Naive thymus-derived CD8-positive, alpha-beta T cell (primary cell): ENCODE measurements around the gene RP2. TPM values are rescaled to one million over a fixed set of nuclear protein-coding genes. Genes with fewer than 3 reads are reported as not detected.

Experiments used
- ATAC-seq, 2 donors: fragments of 150-1000 bp; cut with Tn5 transposase in 1 of 2; sonication (Bioruptor Pico), chemical (Tn5 transposase) in 1 of 2; 1 replicate in 1 of 2; 2 replicates in 1 of 2; pipeline ENCODE4 v1.10.0; 2021; ENCODE audit warnings: mild to moderate bottlenecking in 2 of 2, moderate library complexity in 2 of 2
- POLR2A ChIA-PET: fragments of 350-600 bp; sonication (Branson Sonifier 250); formaldehyde crosslinking; loops from one replicate; lab custom pipeline; 2021; ENCODE audit warnings: antibody characterized with exemption; lab: Charles Lee
- DNase-seq, 10 donors: peaks; one replicate each; pipeline versions ENCODE4 v3.0.0 to v3.0.0-alpha.2; 2020 to 2022
- H3K27ac Mint-ChIP-seq, 10 donors: one replicate each; pipeline ENCODE4 v1.8.0; 2020 to 2022; ENCODE audit warnings: mild to moderate bottlenecking in 10 of 10, mixed read lengths in 10 of 10, moderate library complexity in 4 of 10, inconsistent platforms in 1 of 10
- H3K27me3 Mint-ChIP-seq, 5 donors: one replicate each; pipeline ENCODE4 v1.8.0; 2021 to 2022; ENCODE audit warnings: mixed read lengths in 5 of 5
- H3K36me3 Mint-ChIP-seq, 3 donors: one replicate each; pipeline ENCODE4 v1.8.0; 2020 to 2022; ENCODE audit warnings: mixed read lengths in 3 of 3, mild to moderate bottlenecking in 2 of 3, inconsistent platforms in 1 of 3
- H3K4me1 Mint-ChIP-seq, 4 donors: one replicate each; pipeline ENCODE4 v1.8.0; 2021 to 2022; ENCODE audit warnings: mixed read lengths in 4 of 4
- H3K4me3 Mint-ChIP-seq, 10 donors: one replicate each; pipeline ENCODE4 v1.8.0; 2020 to 2022; ENCODE audit warnings: mild to moderate bottlenecking in 10 of 10, mixed read lengths in 10 of 10, moderate library complexity in 6 of 10, inconsistent platforms in 1 of 10
- H3K9me3 Mint-ChIP-seq, 9 donors: one replicate each; pipeline ENCODE4 v1.8.0; 2020 to 2022; ENCODE audit warnings: mixed read lengths in 9 of 9, mild to moderate bottlenecking in 3 of 9, inconsistent platforms in 1 of 9, moderate library complexity in 1 of 9
- polyA plus RNA-seq, 3 donors: library from polyadenylated mRNA; unstranded; fragments of 300-500 nt; fragmentation: Illumina TruSeq; gene quantifications; one replicate each; pipeline ENCODE4 v1.2.3, GENCODE V29; 2021
- total RNA-seq, 8 experiments: library from RNA in 2 of 8; stranded (reverse) in 2 of 8; gene quantifications; one replicate each; pipeline ENCODE4 v1.2.3 and lab custom pipeline; 2021 to 2026

Gene RP2
- total and polyA plus RNA-seq, 5 experiments from 2014 or later = 3.7 to 7.5 (median 4.1) TPM

DNA sequence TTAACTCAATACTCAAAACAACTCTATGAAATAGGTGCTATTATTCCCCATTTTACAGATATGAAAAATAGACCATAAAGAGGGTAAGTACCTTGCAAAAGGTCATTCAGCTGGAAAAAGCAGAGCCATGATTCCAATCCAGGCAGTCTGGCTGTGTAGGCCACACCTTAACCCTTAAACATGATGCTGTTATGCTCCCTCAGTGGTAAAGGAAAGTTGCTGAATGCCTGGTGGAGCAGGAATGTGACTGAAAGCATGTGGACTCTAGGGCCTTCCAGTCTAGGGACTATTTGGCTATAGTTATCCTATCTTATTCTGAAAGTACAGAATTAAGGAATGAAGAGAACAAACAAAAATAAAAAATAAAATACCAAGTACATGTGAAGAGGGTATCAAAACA lies 19.6 kb downstream of the RP2 start:
- POLR2A ChIA-PET = no interaction called here
- Mint-ChIP-seq H3K27me3 (no peaks in the 10 kb centered on the region), H3K4me1 (peaks cover 0 to 2% (median 0%) of the 10 kb centered on the region in 4 donors), H3K27ac (no peak overlapping the region), H3K4me3 (no peak overlapping the region), H3K36me3 (peaks cover 0 to 38% (median 9%) of the 10 kb centered on the region in 3 donors), H3K9me3 (no peaks in the 10 kb centered on the region)
- ATAC-seq (no peak), DNase-seq (no peak)

DNA sequence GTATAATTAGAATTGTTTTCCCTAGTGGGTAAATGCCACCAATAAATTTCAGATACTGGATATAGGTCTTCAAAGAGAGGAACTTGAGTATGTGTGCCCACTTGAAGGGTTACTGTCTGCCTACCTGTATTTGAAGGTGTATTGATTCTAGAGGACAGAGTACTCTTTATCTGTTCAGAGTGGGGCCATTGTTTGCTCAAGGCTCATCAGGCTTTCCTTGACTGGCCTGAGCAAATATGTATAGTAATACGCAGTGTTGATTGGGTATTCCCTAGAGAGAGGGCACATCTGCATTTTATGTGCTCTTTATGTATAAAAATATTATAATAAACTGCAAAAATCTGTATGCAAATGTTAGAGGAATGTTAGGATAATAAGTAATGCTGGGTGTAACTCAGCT lies 23.7 kb downstream of the RP2 start:
- no peaks in the 10 kb centered on the region for H3K9me3 Mint-ChIP-seq
- H3K4me3 Mint-ChIP-seq = no peak overlapping the region
- peaks cover 0 to 37% (median 10%) of the 10 kb centered on the region in 3 donors for H3K36me3 Mint-ChIP-seq
- ATAC-seq (no peak), DNase-seq (no peak)
- no peak overlapping the region for H3K27ac Mint-ChIP-seq
- no peaks in the 10 kb centered on the region for H3K27me3 Mint-ChIP-seq
- POLR2A ChIA-PET = no interaction called here
- H3K4me1 Mint-ChIP-seq = peaks cover 0 to 2% (median under 1%) of the 10 kb centered on the region in 4 donors

DNA sequence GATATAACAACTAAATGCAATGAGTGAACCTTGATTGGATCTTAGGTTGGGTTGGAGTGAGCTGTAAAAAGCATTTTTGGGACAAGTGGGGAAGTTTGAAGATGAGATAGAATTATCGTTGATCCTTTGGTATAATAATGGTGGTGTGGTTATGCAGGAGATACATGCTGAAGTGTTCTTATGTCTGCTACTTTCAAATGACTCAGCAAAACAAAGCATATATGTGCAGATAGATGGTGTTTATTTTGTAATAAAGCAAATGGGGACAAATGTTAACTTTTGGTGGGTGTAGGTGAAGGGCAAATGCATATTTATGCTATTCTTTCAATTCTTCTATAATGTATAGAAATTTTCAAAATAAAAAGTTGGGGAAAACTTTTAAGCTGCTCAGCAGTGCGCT lies 26.2 kb downstream of the RP2 start:
- no peak overlapping the region for H3K27ac Mint-ChIP-seq
- no peak for ATAC-seq
- POLR2A ChIA-PET = no interaction called here

DNA sequence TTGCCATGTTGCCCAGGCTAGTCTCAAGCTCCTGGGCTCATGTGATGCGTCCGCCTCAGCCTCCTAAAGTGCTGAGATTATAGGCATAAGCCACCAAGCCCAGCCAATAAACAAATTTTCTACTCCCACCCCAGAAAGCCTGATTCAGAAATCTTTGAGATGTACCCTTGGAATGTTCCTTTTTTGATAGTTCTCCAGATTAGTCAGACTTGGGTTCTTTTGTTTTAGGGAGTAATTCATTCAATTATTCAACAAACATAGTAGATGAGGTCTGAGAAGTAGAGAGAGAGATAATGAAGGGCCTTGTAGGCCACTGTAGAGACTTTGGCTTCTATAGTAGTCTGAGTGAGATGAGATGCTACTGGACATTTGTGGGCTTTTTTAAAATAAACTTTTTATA lies 27.8 kb downstream of the RP2 start:
- Mint-ChIP-seq H3K36me3 (peaks cover 0 to 46% (median 15%) of the 10 kb centered on the region in 3 donors), H3K27ac (no peak overlapping the region), H3K27me3 (no peaks in the 10 kb centered on the region), H3K4me3 (no peak overlapping the region), H3K9me3 (no peaks in the 10 kb centered on the region), H3K4me1 (peaks cover 0 to 2% (median under 1%) of the 10 kb centered on the region in 4 donors)
- no peak for DNase-seq
- ATAC-seq = no peak
- POLR2A ChIA-PET = interaction anchor here (0.6 kb wide), 1 partner anchor 276 kb away, joined by 3 read pairs; no protein-coding TSS in a partner anchor

More for the DNA sequence above, 26.2 kb downstream of the RP2 start:
- no peak overlapping the region for H3K4me3 Mint-ChIP-seq
- no peaks in the 10 kb centered on the region for H3K9me3 Mint-ChIP-seq
- peaks cover 0 to 2% (median under 1%) of the 10 kb centered on the region in 4 donors for H3K4me1 Mint-ChIP-seq
- H3K36me3 Mint-ChIP-seq = peaks cover 0 to 48% (median 15%) of the 10 kb centered on the region in 3 donors
- no peaks in the 10 kb centered on the region for H3K27me3 Mint-ChIP-seq
- DNase-seq = no peak

DNA sequence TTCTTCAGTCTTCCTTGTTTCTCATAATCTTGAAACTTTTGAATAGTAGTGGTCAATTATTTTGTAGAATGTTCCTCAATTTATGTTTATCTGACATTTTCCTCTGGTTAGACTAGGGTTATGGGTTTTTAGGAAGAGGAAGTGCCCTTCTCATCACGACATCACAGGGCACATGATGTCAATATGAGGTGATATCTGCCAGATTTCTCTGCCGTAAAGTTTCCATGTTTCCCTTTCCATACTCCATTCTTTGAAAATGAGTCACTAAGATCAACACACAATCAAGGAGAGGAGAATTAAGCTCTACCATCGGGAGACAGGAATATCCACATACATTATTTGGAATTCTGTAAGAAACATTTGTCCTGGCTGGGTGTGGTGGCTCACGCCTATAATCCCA lies 28.4 kb downstream of the RP2 start:
- no peak for DNase-seq
- Mint-ChIP-seq H3K36me3 (peaks cover 0 to 42% (median 15%) of the 10 kb centered on the region in 3 donors), H3K27me3 (no peaks in the 10 kb centered on the region), H3K9me3 (no peaks in the 10 kb centered on the region), H3K27ac (no peak overlapping the region), H3K4me3 (no peak overlapping the region), H3K4me1 (peaks cover 0 to 2% (median 0%) of the 10 kb centered on the region in 4 donors)
- ATAC-seq = no peak
- POLR2A ChIA-PET = no interaction called here

DNA sequence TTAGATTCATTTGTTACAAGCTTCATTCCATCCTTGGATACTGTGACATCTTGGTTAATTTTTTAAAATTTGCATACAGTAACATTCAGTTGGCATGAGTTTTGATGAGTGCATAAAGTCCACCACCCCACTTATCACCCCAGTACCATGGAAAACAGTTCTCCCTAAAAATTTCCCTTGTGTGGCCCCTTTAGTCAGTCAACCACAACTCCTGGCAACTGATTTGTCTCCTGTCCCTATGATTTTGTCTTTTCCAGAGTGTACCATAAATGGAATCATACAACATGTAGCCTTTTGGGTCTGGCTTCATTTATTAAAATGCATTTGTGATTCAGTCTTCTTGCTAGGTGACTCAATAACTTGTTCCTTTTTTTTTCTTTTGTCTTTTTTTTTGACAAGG lies 29.9 kb downstream of the RP2 start:
- H3K9me3 Mint-ChIP-seq = no peaks in the 10 kb centered on the region
- POLR2A ChIA-PET = no interaction called here
- no peak for DNase-seq
- H3K27ac Mint-ChIP-seq = peak overlapping the region in 1 of 10 donors; percentile 63
- H3K4me3 Mint-ChIP-seq = no peak overlapping the region
- no peaks in the 10 kb centered on the region for H3K27me3 Mint-ChIP-seq
- ATAC-seq = no peak
- H3K36me3 Mint-ChIP-seq = peaks cover 0 to 37% (median 13%) of the 10 kb centered on the region in 3 donors
- H3K4me1 Mint-ChIP-seq = peaks cover 0 to 3% (median under 1%) of the 10 kb centered on the region in 4 donors

DNA sequence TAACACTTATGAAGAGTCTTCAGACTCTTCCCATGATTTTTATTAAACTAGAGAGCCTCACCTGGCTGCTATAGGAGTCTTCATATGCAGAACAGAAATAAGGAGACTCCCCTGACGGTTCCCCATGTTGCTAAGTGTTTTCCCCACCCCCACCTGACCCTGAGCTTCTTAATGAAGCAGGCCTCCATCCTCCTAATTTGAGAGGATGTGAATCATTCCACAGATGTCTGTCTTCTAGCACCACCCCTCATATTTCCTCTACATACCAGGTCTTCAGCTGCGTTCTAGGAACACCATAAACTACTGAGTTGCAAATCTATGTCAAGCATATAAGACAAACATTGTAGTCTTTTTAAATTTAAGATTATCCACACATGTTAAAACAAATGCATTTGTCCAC lies 36.9 kb downstream of the RP2 start:
- Mint-ChIP-seq H3K36me3 (peaks cover 0 to 12% (median 2%) of the 10 kb centered on the region in 3 donors), H3K4me3 (no peak overlapping the region), H3K27ac (no peak overlapping the region), H3K4me1 (peaks cover 0 to 6% (median 2%) of the 10 kb centered on the region in 4 donors), H3K27me3 (no peaks in the 10 kb centered on the region), H3K9me3 (no peaks in the 10 kb centered on the region)
- POLR2A ChIA-PET = no interaction called here
- DNase-seq (no peak), ATAC-seq (no peak)

DNA sequence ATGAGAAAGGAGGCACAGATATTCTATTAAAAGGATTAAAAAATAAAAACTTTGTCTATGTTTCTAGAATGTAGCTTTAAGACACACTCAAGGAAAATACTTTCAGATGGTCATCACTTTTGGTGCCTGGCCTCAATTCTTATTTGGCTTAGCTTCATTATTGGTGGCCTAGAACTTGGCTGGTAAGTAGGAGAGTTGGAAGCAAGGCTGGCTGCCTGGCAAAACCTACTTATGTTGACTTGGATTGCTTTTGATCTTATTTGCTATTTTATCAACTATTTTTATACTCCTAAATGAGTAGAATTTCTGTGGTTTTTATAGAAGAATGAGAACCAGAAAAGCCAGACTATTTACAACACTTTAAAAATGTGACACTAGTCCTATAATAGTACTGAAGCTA lies 40.1 kb downstream of the RP2 start:
- DNase-seq = no peak
- POLR2A ChIA-PET = no interaction called here

DNA sequence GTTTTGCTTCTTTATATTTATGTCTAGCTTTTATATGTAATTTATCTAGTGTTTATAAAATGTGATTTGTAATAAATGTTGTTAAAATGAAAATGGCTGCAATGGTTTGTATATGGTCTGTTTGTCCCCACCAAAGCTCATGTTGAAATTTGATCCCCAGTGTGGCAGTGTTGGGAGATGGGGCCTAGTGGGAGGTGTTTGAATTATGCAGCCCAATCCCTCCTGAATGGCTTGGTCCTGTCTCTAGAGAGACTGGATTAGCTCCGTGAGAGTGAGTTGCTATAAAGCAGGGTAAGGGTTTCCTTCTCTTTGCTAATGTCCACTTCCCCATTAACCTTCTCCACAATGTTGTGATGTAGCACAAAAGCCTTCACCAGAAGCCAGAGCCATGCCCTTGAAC lies 45.4 kb downstream of the RP2 start:
- POLR2A ChIA-PET = no interaction called here
- H3K36me3 Mint-ChIP-seq = peaks cover 0 to 25% (median 2%) of the 10 kb centered on the region in 3 donors
- no peaks in the 10 kb centered on the region for H3K9me3 Mint-ChIP-seq
- DNase-seq = no peak
- H3K4me3 Mint-ChIP-seq = no peak overlapping the region
- H3K27me3 Mint-ChIP-seq = no peaks in the 10 kb centered on the region
- H3K4me1 Mint-ChIP-seq = no peaks in the 10 kb centered on the region
- ATAC-seq = no peak
- no peak overlapping the region for H3K27ac Mint-ChIP-seq

More for the DNA sequence above, 40.1 kb downstream of the RP2 start:
- Mint-ChIP-seq H3K27me3 (no peaks in the 10 kb centered on the region), H3K4me1 (peaks cover 0 to 6% (median 0%) of the 10 kb centered on the region in 4 donors), H3K9me3 (no peaks in the 10 kb centered on the region), H3K4me3 (no peak overlapping the region), H3K36me3 (peaks cover 0 to 16% (median 2%) of the 10 kb centered on the region in 3 donors), H3K27ac (no peak overlapping the region)
- ATAC-seq = no peak

DNA sequence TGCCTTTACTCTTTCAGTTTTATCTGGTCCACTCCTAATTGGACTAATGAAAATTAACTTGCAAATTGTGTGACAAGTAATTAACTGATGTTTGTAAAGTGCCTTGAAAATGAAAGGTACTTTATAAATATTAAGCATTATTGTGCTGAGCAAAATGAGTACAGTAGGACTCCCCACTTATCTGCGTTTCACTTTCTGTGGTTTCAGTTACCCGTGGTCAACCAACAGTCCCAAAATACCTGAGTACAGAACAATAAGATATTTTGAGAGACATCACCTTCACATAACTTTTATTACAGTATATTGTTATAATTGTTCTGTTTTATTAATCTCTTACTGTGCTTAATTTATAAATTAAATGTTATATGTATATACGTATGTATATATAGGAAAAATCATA lies 48.0 kb downstream of the RP2 start:
- no peaks in the 10 kb centered on the region for H3K9me3 Mint-ChIP-seq
- no peaks in the 10 kb centered on the region for H3K4me1 Mint-ChIP-seq
- H3K27ac Mint-ChIP-seq = no peak overlapping the region
- peaks cover 0 to 25% (median 0%) of the 10 kb centered on the region in 3 donors for H3K36me3 Mint-ChIP-seq
- no peaks in the 10 kb centered on the region for H3K27me3 Mint-ChIP-seq
- H3K4me3 Mint-ChIP-seq = no peak overlapping the region
- POLR2A ChIA-PET = no interaction called here
- no peak for DNase-seq
- no peak for ATAC-seq

DNA sequence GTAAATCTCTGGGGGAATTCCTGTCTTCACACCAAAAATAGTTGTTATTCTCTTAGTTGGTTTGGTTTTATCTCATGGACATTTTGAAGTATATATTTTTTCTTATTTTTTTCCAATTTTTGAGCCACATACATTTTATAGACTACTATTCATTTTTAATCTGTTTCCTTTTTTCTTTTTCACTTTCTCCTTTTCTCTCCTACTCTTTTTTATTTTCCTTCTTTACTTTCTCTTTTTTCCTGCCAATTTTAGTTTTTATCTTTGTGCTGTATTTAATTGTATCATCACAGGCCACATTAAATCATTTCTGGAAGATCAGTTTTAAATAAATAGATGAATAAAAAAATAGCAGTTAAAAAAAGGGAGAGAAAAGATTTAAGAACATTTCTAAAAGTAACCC lies 61.4 kb downstream of the RP2 start:
- ATAC-seq = no peak

DNA sequence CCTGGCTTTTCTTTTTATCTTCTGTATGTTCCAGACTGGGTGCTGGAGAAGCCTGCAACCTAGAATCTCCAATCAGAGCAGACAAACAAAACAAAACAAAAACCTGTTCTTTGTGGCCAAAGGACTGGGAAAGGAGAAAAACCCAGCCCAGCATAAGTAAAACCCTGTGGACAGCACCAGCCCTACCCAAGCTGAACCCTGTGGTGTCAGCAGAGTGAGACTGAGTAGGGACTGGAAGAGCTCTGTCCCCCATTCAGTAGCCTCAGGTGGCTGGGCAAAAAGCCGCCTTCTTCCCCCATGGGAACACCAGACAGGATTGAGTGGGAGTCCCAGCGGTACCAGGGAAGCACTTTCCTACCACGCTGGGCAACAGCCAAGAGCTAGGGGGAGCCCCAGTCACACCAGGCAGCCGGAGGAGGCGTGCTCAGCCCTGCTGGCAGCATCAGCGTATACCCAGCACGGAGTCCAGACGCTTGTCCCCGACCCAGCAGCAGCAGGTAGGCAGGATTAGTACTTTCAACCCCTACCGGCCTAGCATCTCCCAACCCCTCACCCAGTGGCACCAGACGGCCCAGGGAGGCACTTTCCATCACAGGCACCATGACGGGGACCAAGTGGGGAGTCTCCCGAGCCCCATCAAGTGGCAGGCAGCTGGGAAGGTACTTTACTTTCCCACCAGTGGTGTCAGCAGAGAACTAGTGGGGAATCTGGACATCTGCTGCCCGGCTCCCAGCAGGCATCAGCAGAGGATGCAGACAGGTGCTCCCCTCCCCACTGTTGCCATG lies 66.8 kb downstream of the RP2 start:
- POLR2A ChIA-PET = no interaction called here
- no peaks in the 10 kb centered on the region for H3K36me3 Mint-ChIP-seq
- H3K4me1 Mint-ChIP-seq = peaks cover 0 to 4% (median 0%) of the 10 kb centered on the region in 4 donors
- H3K9me3 Mint-ChIP-seq = no peaks in the 10 kb centered on the region
- peak overlapping the region; percentile 7 to 65 (median 37) for H3K4me3 Mint-ChIP-seq
- H3K27me3 Mint-ChIP-seq = peaks cover 0 to 5% (median 0%) of the 10 kb centered on the region in 5 donors
- ATAC-seq (peak; percentile 93 to 96), DNase-seq (peak; percentile 17 to 70 (median 32))
- no peak overlapping the region for H3K27ac Mint-ChIP-seq

More for the DNA sequence above, 61.4 kb downstream of the RP2 start:
- peaks cover 0 to 4% (median 0%) of the 10 kb centered on the region in 4 donors for H3K4me1 Mint-ChIP-seq
- H3K27me3 Mint-ChIP-seq = peaks cover 0 to 9% (median 2%) of the 10 kb centered on the region in 5 donors
- H3K4me3 Mint-ChIP-seq = no peak overlapping the region
- H3K36me3 Mint-ChIP-seq = no peaks in the 10 kb centered on the region
- POLR2A ChIA-PET = no interaction called here
- DNase-seq = no peak
- H3K9me3 Mint-ChIP-seq = no peaks in the 10 kb centered on the region
- H3K27ac Mint-ChIP-seq = no peak overlapping the region

DNA sequence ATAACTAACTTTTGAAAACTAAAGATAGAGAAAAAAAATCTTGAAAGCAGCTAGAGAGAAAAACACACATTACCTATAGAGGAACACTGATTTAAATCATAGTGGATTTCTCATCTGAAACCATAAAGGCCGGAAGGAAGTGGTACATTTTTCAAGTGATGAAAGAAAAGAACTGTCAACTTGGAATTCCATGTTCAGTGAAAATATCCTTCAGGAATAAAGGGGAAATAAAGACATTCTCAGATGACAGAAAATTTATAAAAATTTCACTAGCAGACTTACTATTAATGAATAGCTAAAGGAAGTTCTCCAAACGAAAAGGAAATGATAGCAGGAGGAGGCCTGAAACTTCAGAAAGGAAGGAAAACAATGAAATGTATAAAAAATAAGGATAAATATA lies 67.8 kb downstream of the RP2 start:
- Mint-ChIP-seq H3K9me3 (no peaks in the 10 kb centered on the region), H3K36me3 (no peaks in the 10 kb centered on the region), H3K4me1 (peaks cover 0 to 4% (median 0%) of the 10 kb centered on the region in 4 donors), H3K27me3 (peaks cover 0 to 5% (median 0%) of the 10 kb centered on the region in 5 donors), H3K27ac (no peak overlapping the region), H3K4me3 (no peak overlapping the region)
- ATAC-seq (no peak), DNase-seq (no peak)
- POLR2A ChIA-PET = no interaction called here
